GM12873 (cell line): Measurements from ENCODE around the gene ST6GAL1.

Experiments
- CTCF ChIP-seq: IDR thresholded peaks from 2 replicates; pipeline ENCODE4 v1.5.1; 2012; ENCODE audit warnings: low read depth, mild to moderate bottlenecking, moderate library complexity, low read length, control low read depth; ENCODE audit not compliant: insufficient read depth; ENCODE audit errors: missing control alignments

The ST6GAL1 gene

DNA sequence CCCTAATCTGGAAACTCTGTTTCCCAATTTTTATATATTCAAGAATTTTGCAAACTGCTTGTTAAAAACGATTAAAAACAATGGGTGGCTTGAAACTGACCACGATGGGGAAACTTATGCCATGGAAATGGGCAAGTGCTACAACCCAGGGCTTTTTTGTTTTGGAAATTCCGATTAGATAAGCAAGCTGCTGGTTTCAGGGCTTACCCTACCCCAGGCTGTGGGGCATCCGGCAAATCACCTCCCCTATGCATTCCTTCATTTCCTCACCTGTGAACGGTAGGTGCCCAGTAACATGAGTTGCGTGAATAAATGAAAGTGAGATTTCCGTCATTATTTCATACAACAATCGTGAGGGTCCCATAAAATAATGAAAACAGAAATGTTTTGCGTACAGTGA is 34.3 kb downstream of the ST6GAL1 start:
- no peak for TF ChIP-seq CTCF

DNA sequence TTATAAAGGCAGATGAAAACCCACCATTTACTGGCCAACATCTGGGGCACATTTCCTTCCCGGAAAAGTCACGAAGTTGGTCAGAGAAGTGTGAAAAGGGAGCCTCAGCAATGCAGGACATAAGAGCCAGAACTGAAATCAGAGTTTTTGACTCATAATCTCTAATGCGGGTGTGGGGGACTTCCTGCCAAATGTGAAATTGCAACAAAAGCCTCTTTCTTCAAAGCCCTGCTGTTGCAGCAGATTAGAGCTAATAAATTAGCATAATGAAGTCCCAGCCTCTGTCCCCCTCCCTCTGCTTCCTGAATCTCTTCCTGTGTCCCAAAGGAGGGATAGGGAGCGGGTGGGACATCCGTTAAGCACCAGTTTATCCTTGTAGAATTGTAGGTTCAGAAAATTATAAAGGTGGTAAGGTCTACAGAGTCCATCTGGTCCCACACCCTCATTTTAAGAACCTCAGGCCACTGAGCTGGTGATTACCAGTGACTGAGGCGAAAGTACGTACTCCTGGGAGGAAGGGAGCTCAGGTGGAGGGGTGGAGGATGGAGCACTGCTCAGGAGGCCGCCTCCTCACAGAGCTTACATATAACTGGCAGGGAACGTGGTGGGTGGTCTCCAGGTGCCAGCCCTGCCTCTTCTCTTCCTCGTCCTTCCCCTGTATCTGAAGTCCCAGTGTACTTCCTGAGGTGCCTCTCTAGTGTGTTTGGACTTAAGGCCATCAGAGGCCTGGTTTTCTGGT is 35.0 kb downstream of the ST6GAL1 start:
- TF ChIP-seq CTCF, result no peak

GRCh38 chr3:186966406-186966805 is 36.1 kb downstream of the ST6GAL1 start:
- no peak for TF ChIP-seq CTCF

DNA sequence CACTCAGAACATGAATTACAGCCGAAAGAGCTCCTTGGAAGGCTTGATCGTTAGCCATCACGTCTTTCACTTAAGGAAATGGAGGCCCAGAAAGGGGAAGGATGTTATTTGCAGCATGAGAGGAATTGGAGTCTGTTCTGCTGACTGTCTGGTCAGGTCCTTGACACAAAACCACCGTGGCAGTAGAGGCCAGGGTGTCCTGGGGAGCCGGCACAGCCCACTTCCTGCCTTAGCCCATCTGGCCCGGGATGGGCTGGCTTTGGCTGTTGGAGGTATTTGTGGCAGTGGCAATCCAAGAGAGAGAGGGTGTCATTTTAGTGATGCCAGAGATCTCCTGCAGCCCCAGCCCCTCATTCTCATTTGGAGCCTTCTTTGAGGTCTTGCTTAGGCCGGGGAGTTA is 37.4 kb downstream of the ST6GAL1 start:
- TF ChIP-seq CTCF, result no peak

DNA sequence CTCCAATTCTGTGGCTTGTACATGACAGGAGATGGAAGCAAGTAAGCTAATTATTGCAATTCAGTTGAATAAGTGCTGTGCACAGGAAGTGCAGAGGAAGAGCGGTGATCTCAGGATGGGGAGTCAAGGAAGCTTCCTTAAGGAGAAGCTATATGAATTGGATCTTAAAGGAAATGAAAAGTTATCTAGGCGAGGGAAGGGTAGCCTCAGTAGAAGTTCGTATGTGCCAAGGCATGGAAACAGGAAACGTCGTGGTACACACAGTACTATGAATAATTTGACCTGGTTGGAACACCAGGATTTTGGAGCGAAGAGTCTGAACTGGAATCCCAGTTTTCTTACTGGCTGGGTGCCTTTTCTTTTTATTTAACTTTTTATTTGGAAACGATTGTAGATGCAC is 39.3 kb downstream of the ST6GAL1 start:
- no peak for TF ChIP-seq CTCF

DNA sequence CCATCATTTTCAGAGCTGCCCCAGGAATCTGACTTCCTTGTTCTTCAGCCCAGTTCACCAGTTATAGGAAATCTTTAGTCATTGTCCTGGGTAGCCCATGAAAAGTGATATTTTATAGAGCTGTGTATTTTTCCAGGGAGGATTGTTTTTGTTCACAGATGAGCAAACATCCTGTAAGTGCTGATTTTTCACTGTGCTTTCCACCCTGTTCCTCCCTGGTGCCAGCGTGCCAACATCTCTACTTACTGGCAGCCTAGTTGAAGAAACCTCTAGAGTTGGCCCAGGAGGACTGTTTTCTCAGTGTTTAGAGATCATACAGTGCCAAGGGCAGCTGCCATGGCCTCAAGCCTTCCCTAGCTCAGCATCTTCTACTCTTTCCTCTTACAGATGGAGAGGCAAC is 41.3 kb downstream of the ST6GAL1 start:
- no peak for TF ChIP-seq CTCF

DNA sequence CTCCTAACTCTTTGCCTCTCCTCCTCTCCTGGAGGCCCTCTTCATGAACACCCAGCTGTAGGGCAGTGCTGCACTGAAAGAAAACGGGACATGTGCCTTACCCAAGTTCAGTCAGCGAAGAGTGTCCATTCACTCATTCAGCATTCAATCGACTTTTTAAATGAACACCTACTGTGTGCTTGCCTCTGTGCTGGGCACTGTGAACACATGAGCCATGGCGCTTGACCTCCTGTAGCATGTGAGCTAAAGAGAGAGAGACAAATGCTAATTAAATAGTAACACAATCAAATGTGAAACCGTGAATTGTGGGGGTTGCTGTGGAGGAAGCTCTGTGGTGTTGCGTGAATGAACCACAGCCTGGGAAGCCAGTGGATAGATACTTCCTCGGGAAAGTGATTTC is 43.4 kb downstream of the ST6GAL1 start:
- TF ChIP-seq CTCF, result no peak
